Ectodermal cell (in vitro differentiated cells): Measurements from ENCODE around the gene HIGD1C. TPM values are rescaled to one million over a fixed set of nuclear protein-coding genes. Genes with fewer than 3 reads are reported as not detected.
"Not testable (repeated sequence)": the region's sequence is repeated elsewhere in the genome, so short reads cannot be mapped to it uniquely, and the experiment has no call there.

Source experiments
- H3K27ac ChIP-seq: 2 replicates; pipeline ENCODE4 v1.7.0; 2013; ENCODE audit warnings: mild to moderate bottlenecking, low read depth, low read length; ENCODE audit not compliant: insufficient read depth, poor library complexity, severe bottlenecking
- H3K27me3 ChIP-seq: 2 replicates; pipeline ENCODE4 v1.7.0; 2013; ENCODE audit warnings: mild to moderate bottlenecking, low read length; ENCODE audit not compliant: insufficient read depth, control insufficient read depth, poor library complexity, severe bottlenecking
- H3K36me3 ChIP-seq: one replicate; pipeline ENCODE4 v1.7.0; 2013; ENCODE audit warnings: low read length; ENCODE audit not compliant: control insufficient read depth, insufficient read depth
- H3K4me1 ChIP-seq: one replicate; pipeline ENCODE4 v1.7.0; 2013; ENCODE audit warnings: low read length; ENCODE audit not compliant: control insufficient read depth, insufficient read depth
- H3K4me3 ChIP-seq: 2 replicates; pipeline ENCODE4 v1.7.0; 2013; ENCODE audit warnings: low read depth, low read length, control low read depth; ENCODE audit not compliant: insufficient read depth
- H3K9me3 ChIP-seq: 2 replicates; pipeline ENCODE4 v1.7.0; 2013; ENCODE audit warnings: mild to moderate bottlenecking, low read length, moderate library complexity; ENCODE audit not compliant: control insufficient read depth
- WGBS, 2 experiments: methylation state at CpG; one replicate each; pipeline ENCODE4 v1.1.7; 2013; ENCODE audit warnings: missing lambda C conversion rate in 2 of 2; 5-methylcytosine and 5-hydroxymethylcytosine counted together
- polyA plus RNA-seq, 4 experiments: library from polyadenylated mRNA; stranded (reverse); fragments of 50-300 nt; gene quantifications; one replicate each; pipeline ENCODE4 v1.2.3, GENCODE V29; 2013

HIGD1C gene
- polyA plus RNA-seq (2013, experiment 1 of 4) = not detected
- not detected for polyA plus RNA-seq (2013, experiment 2 of 4)
- not detected for polyA plus RNA-seq (2013, experiment 3 of 4)
- not detected for polyA plus RNA-seq (2013, experiment 4 of 4)

GRCh38 chr12:50952510-50952909 lies at the start of gene HIGD1C:
Gene HIGD1C (plus strand): TSS chr12:50952544. CDS start chr12:50953999, 1,455 bp downstream.
- WGBS, 2 experiments = 93 to 96% methylated on average over 19 of the region's 19 CpGs

GRCh38 chr12:50908479-50908878 lies 43.9 kb upstream of the HIGD1C start:
- 89 to 90% methylated on average over 3 to 5 of the region's 5 CpGs for WGBS, 2 experiments
- H3K4me3 ChIP-seq, H3K36me3 ChIP-seq, H3K9me3 ChIP-seq, H3K27me3 ChIP-seq, H3K27ac ChIP-seq, H3K4me1 ChIP-seq: not testable (repeated sequence)

More at GRCh38 chr12:50952510-50952909, at the start of gene HIGD1C:
- H3K4me3 ChIP-seq = no peak within 1 kb of the TSS
- H3K36me3 ChIP-seq = no peaks in the 10 kb centered on the region
- no peak within 1 kb of the TSS for H3K27ac ChIP-seq
- H3K27me3 ChIP-seq = no peaks in the 10 kb centered on the region
- H3K9me3 ChIP-seq = no peaks in the 10 kb centered on the region
- H3K4me1 ChIP-seq = no peaks in the 10 kb centered on the region

DNA sequence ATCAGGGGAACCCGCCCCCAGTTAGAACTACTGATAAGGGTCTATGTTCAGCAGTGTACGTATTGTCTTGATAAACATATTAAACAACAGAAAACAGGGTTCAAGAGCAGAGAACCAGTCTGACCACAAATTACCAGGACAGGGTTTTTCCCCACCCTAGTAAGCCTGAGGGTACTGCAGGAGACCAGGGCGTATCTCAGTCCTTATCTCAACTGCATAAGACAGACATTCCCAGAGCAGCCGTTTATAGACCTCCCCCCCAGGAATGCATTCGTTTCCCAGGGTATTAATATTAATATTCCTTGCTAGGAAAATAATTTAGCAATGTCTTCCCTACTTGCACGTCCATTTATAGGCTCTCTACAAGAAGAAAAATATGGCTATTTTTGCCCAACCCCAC lies 40.0 kb upstream of the HIGD1C start:
- not testable (repeated sequence) for H3K36me3 ChIP-seq, H3K4me1 ChIP-seq, H3K27me3 ChIP-seq, H3K9me3 ChIP-seq, H3K4me3 ChIP-seq, H3K27ac ChIP-seq
- 93 to 95% methylated on average over 6 of the region's 6 CpGs for WGBS, 2 experiments

GRCh38 chr12:50913224-50913623 lies 39.1 kb upstream of the HIGD1C start:
- no peaks in the 10 kb centered on the region for H3K27me3 ChIP-seq
- H3K4me1 ChIP-seq = no peaks in the 10 kb centered on the region
- WGBS, 2 experiments = 94 to 97% methylated on average over 2 of the region's 2 CpGs
- no peak overlapping the region for H3K27ac ChIP-seq
- no peak overlapping the region for H3K4me3 ChIP-seq
- H3K36me3 ChIP-seq = no peaks in the 10 kb centered on the region
- H3K9me3 ChIP-seq = peaks cover 2% of the 10 kb centered on the region

DNA sequence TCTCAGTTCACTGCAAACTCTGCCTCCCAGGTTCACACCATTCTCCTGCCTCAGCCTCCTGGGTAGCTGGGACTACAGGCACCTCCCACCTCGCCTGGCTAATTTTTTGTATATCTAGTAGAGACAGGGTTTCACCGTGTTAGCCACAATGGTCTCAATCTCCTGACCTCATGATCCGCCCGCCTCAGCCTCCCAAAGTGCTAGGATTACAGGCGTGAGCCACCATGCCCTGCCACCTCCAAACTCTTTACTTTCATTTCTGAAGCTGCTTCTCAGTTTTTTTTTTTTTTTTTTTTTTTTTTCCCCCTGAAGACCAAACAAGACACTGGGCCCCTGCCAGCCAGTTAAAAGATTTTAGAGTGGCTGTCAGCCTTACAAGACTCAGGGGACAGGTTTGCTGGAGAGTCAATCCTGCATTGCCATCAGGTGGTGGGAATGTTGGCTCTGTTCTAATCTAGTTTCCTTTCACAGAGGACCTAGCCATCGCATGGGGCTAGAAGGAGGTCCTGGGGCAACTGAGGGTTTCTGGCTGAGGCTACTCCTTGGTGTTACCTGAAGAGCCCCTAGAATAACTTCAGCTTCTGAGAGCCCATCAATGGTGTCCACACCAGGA lies 37.4 kb upstream of the HIGD1C start:
- no peak overlapping the region for H3K27ac ChIP-seq
- no peaks in the 10 kb centered on the region for H3K4me1 ChIP-seq
- H3K4me3 ChIP-seq = no peak overlapping the region
- peaks cover 2% of the 10 kb centered on the region for H3K9me3 ChIP-seq
- no peaks in the 10 kb centered on the region for H3K27me3 ChIP-seq
- 83 to 85% methylated on average over 6 of the region's 6 CpGs for WGBS, 2 experiments
- no peaks in the 10 kb centered on the region for H3K36me3 ChIP-seq

DNA sequence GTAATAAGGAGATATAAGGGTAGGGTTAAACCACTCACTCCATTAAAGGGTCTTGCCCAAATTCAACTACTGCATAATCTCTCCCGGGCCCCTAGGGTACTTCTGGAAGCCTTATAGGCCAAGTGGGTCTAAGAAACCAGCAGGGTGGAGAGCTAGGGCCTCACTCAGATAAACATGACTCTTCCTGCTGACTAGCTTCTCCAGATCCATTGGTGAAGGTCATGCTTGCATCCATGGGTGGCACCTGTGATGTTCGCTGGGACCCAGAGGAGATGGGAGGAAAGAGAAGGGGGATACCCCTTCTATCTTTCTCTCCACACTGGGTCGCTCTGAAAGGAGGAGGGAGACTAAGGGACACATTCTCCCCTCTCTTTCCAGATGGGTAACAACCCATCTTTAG lies 36.1 kb upstream of the HIGD1C start:
- Histone ChIP-seq H3K27ac (no peak overlapping the region), H3K9me3 (peaks cover 2% of the 10 kb centered on the region)
- 90 to 93% methylated on average over 3 of the region's 3 CpGs for WGBS, 2 experiments

GRCh38 chr12:50918584-50919316 lies 33.6 kb upstream of the HIGD1C start:
- Histone ChIP-seq H3K9me3 (peaks cover 2% of the 10 kb centered on the region), H3K27me3 (no peaks in the 10 kb centered on the region), H3K27ac (no peak overlapping the region), H3K4me3 (no peak overlapping the region), H3K36me3 (no peaks in the 10 kb centered on the region), H3K4me1 (peaks cover 8% of the 10 kb centered on the region)
- 90 to 92% methylated on average over 5 of the region's 5 CpGs for WGBS, 2 experiments

More for the DNA sequence above, 36.1 kb upstream of the HIGD1C start:
- Histone ChIP-seq H3K4me1 (no peaks in the 10 kb centered on the region), H3K4me3 (no peak overlapping the region), H3K27me3 (no peaks in the 10 kb centered on the region), H3K36me3 (no peaks in the 10 kb centered on the region)

GRCh38 chr12:50922820-50923219 lies 29.5 kb upstream of the HIGD1C start:
- H3K27me3 ChIP-seq = no peaks in the 10 kb centered on the region
- H3K4me3 ChIP-seq = no peak overlapping the region
- H3K36me3 ChIP-seq = no peaks in the 10 kb centered on the region
- H3K4me1 ChIP-seq = peaks cover 21% of the 10 kb centered on the region
- WGBS, 2 experiments = 60 to 63% methylated on average over 3 of the region's 3 CpGs
- no peak overlapping the region for H3K27ac ChIP-seq
- no peaks in the 10 kb centered on the region for H3K9me3 ChIP-seq

GRCh38 chr12:50923361-50924130 lies 28.8 kb upstream of the HIGD1C start:
- no peak overlapping the region for H3K27ac ChIP-seq
- H3K27me3 ChIP-seq = no peaks in the 10 kb centered on the region
- no peaks in the 10 kb centered on the region for H3K9me3 ChIP-seq
- H3K4me1 ChIP-seq = peaks cover 21% of the 10 kb centered on the region
- H3K4me3 ChIP-seq = no peak overlapping the region
- no peaks in the 10 kb centered on the region for H3K36me3 ChIP-seq
- 51 to 53% methylated on average over 8 of the region's 8 CpGs for WGBS, 2 experiments

- H3K4me3 ChIP-seq = no peak overlapping the region
These were observed 28.3 kb upstream of the HIGD1C start for GRCh38 chr12:50924131-50924438.

More at GRCh38 chr12:50924131-50924438, 28.3 kb upstream of the HIGD1C start:
- no peak overlapping the region for H3K27ac ChIP-seq
- no peaks in the 10 kb centered on the region for H3K27me3 ChIP-seq
- 4 to 5% methylated on average over 4 of the region's 4 CpGs for WGBS, 2 experiments
- no peaks in the 10 kb centered on the region for H3K36me3 ChIP-seq
- H3K9me3 ChIP-seq = no peaks in the 10 kb centered on the region
- peaks cover 21% of the 10 kb centered on the region for H3K4me1 ChIP-seq
